ENCODE results near the gene CYP2W1.

Gene CYP2W1

GRCh38 chr7:1020849-1021251 is 37.9 kb downstream of the CYP2W1 start:
- Histone ChIP-seq H3K4me1 (ENCODE audit: control insufficient read depth, insufficient read depth, low read length) (no peaks in the 10 kb centered on the region), H3K36me3 (ENCODE audit: control insufficient read depth, insufficient read depth, low read length) (peaks cover 18% of the 10 kb centered on the region), H3K27me3 (ENCODE audit: control insufficient read depth, insufficient read depth, low read length) (no peaks in the 10 kb centered on the region), H3K9me3 (ENCODE audit: control insufficient read depth, insufficient read depth, low read length) (no peaks in the 10 kb centered on the region), H3K4me3 (ENCODE audit: low read depth, low read length) (no peak overlapping the region), H3K9ac (ENCODE audit: low read depth, low read length) (no peak overlapping the region)

GRCh38 chr7:1021366-1021765 is 38.4 kb downstream of the CYP2W1 start:
- Histone ChIP-seq H3K9ac (ENCODE audit: low read depth, low read length) (no peak overlapping the region), H3K36me3 (ENCODE audit: control insufficient read depth, insufficient read depth, low read length) (peaks cover 18% of the 10 kb centered on the region), H3K27me3 (ENCODE audit: control insufficient read depth, insufficient read depth, low read length) (no peaks in the 10 kb centered on the region), H3K4me1 (ENCODE audit: control insufficient read depth, insufficient read depth, low read length) (no peaks in the 10 kb centered on the region), H3K4me3 (ENCODE audit: low read depth, low read length) (no peak overlapping the region), H3K9me3 (ENCODE audit: control insufficient read depth, insufficient read depth, low read length) (no peaks in the 10 kb centered on the region)

GRCh38 chr7:1021931-1022330 is 39.0 kb downstream of the CYP2W1 start:
- no peak overlapping the region for H3K9ac ChIP-seq (ENCODE audit: low read depth, low read length)
- no peaks in the 10 kb centered on the region for H3K27me3 ChIP-seq (ENCODE audit: control insufficient read depth, insufficient read depth, low read length)

GRCh38 chr7:1022356-1022755 is 39.4 kb downstream of the CYP2W1 start:
- Histone ChIP-seq H3K9me3 (ENCODE audit: control insufficient read depth, insufficient read depth, low read length) (no peaks in the 10 kb centered on the region), H3K36me3 (ENCODE audit: control insufficient read depth, insufficient read depth, low read length) (peaks cover 18% of the 10 kb centered on the region), H3K4me3 (ENCODE audit: low read depth, low read length) (no peak overlapping the region), H3K9ac (ENCODE audit: low read depth, low read length) (no peak overlapping the region), H3K4me1 (ENCODE audit: control insufficient read depth, insufficient read depth, low read length) (no peaks in the 10 kb centered on the region), H3K27me3 (ENCODE audit: control insufficient read depth, insufficient read depth, low read length) (no peaks in the 10 kb centered on the region)

More at GRCh38 chr7:1021931-1022330, 39.0 kb downstream of the CYP2W1 start:
- Histone ChIP-seq H3K4me3 (ENCODE audit: low read depth, low read length) (no peak overlapping the region), H3K36me3 (ENCODE audit: control insufficient read depth, insufficient read depth, low read length) (peaks cover 18% of the 10 kb centered on the region), H3K9me3 (ENCODE audit: control insufficient read depth, insufficient read depth, low read length) (no peaks in the 10 kb centered on the region), H3K4me1 (ENCODE audit: control insufficient read depth, insufficient read depth, low read length) (no peaks in the 10 kb centered on the region)

- H3K27me3 ChIP-seq (ENCODE audit: control insufficient read depth, insufficient read depth, low read length): no peaks in the 10 kb centered on the region
- no peaks in the 10 kb centered on the region for H3K4me1 ChIP-seq (ENCODE audit: control insufficient read depth, insufficient read depth, low read length)
- no peak overlapping the region for H3K4me3 ChIP-seq (ENCODE audit: low read depth, low read length)
- no peaks in the 10 kb centered on the region for H3K9me3 ChIP-seq (ENCODE audit: control insufficient read depth, insufficient read depth, low read length)
- H3K9ac ChIP-seq (ENCODE audit: low read depth, low read length): no peak overlapping the region
- peaks cover 18% of the 10 kb centered on the region for H3K36me3 ChIP-seq (ENCODE audit: control insufficient read depth, insufficient read depth, low read length)
Measured at GRCh38 chr7:1022801-1023465, 40.0 kb downstream of the CYP2W1 start.

- H3K4me3 ChIP-seq (ENCODE audit: low read depth, low read length): no peak overlapping the region
- no peaks in the 10 kb centered on the region for H3K4me1 ChIP-seq (ENCODE audit: control insufficient read depth, insufficient read depth, low read length)
- H3K9me3 ChIP-seq (ENCODE audit: control insufficient read depth, insufficient read depth, low read length): no peaks in the 10 kb centered on the region
- no peak overlapping the region for H3K9ac ChIP-seq (ENCODE audit: low read depth, low read length)
- H3K36me3 ChIP-seq (ENCODE audit: control insufficient read depth, insufficient read depth, low read length): peaks cover 12% of the 10 kb centered on the region
- H3K27me3 ChIP-seq (ENCODE audit: control insufficient read depth, insufficient read depth, low read length): no peaks in the 10 kb centered on the region
Measured at GRCh38 chr7:1024331-1024841, 41.4 kb downstream of the CYP2W1 start.

GRCh38 chr7:1024876-1025742 is 42.1 kb downstream of the CYP2W1 start:
- Histone ChIP-seq H3K4me3 (ENCODE audit: low read depth, low read length) (no peak overlapping the region), H3K9me3 (ENCODE audit: control insufficient read depth, insufficient read depth, low read length) (no peaks in the 10 kb centered on the region), H3K9ac (ENCODE audit: low read depth, low read length) (no peak overlapping the region), H3K36me3 (ENCODE audit: control insufficient read depth, insufficient read depth, low read length) (peaks cover 12% of the 10 kb centered on the region), H3K27me3 (ENCODE audit: control insufficient read depth, insufficient read depth, low read length) (no peaks in the 10 kb centered on the region), H3K4me1 (ENCODE audit: control insufficient read depth, insufficient read depth, low read length) (no peaks in the 10 kb centered on the region)

- no peak overlapping the region for H3K4me3 ChIP-seq (ENCODE audit: low read depth, low read length)
- H3K9ac ChIP-seq (ENCODE audit: low read depth, low read length): no peak overlapping the region
- H3K9me3 ChIP-seq (ENCODE audit: control insufficient read depth, insufficient read depth, low read length): no peaks in the 10 kb centered on the region
- peaks cover 11% of the 10 kb centered on the region for H3K36me3 ChIP-seq (ENCODE audit: control insufficient read depth, insufficient read depth, low read length)
- no peaks in the 10 kb centered on the region for H3K4me1 ChIP-seq (ENCODE audit: control insufficient read depth, insufficient read depth, low read length)
- H3K27me3 ChIP-seq (ENCODE audit: control insufficient read depth, insufficient read depth, low read length): no peaks in the 10 kb centered on the region
Measured at GRCh38 chr7:1025743-1026581, 43.0 kb downstream of the CYP2W1 start.

GRCh38 chr7:1026721-1027161 is 43.8 kb downstream of the CYP2W1 start:
- peaks cover 6% of the 10 kb centered on the region for H3K36me3 ChIP-seq (ENCODE audit: control insufficient read depth, insufficient read depth, low read length)
- H3K4me1 ChIP-seq (ENCODE audit: control insufficient read depth, insufficient read depth, low read length): no peaks in the 10 kb centered on the region
- no peaks in the 10 kb centered on the region for H3K27me3 ChIP-seq (ENCODE audit: control insufficient read depth, insufficient read depth, low read length)
- no peak overlapping the region for H3K4me3 ChIP-seq (ENCODE audit: low read depth, low read length)
- H3K9me3 ChIP-seq (ENCODE audit: control insufficient read depth, insufficient read depth, low read length): no peaks in the 10 kb centered on the region
- no peak overlapping the region for H3K9ac ChIP-seq (ENCODE audit: low read depth, low read length)

- Histone ChIP-seq H3K9ac (ENCODE audit: low read depth, low read length) (peak overlapping the region; percentile 54), H3K27me3 (ENCODE audit: control insufficient read depth, insufficient read depth, low read length) (no peaks in the 10 kb centered on the region), H3K4me3 (ENCODE audit: low read depth, low read length) (peak overlapping the region; percentile 54), H3K36me3 (ENCODE audit: control insufficient read depth, insufficient read depth, low read length) (peaks cover 6% of the 10 kb centered on the region), H3K4me1 (ENCODE audit: control insufficient read depth, insufficient read depth, low read length) (no peaks in the 10 kb centered on the region), H3K9me3 (ENCODE audit: control insufficient read depth, insufficient read depth, low read length) (no peaks in the 10 kb centered on the region)
Measured at GRCh38 chr7:1027242-1028043, 44.5 kb downstream of the CYP2W1 start.
